Neural crest cell (in vitro differentiated cells): ENCODE results near the gene CES2. TPM values are rescaled to one million over a fixed set of nuclear protein-coding genes. Genes with fewer than 3 reads are reported as not detected.

Experiments
- DNase-seq: peaks from one replicate; pipeline ENCODE4 v3.0.0; 2021; ENCODE audit warnings: low read depth, mixed read lengths, low spot score
- H3K27ac Mint-ChIP-seq: one replicate; pipeline ENCODE4 v1.8.0; 2021; ENCODE audit warnings: mild to moderate bottlenecking, mixed read lengths; ENCODE audit not compliant: unreplicated experiment
- H3K27me3 Mint-ChIP-seq: 2 replicates; pipeline ENCODE4 v1.8.0; 2021; ENCODE audit warnings: low read depth, mild to moderate bottlenecking, mixed read lengths
- H3K36me3 Mint-ChIP-seq: 2 replicates; pipeline ENCODE4 v1.8.0; 2021; ENCODE audit warnings: low read depth, mild to moderate bottlenecking, mixed read lengths
- H3K4me1 Mint-ChIP-seq: 2 replicates; pipeline ENCODE4 v1.8.0; 2021; ENCODE audit warnings: mixed read lengths
- H3K4me3 Mint-ChIP-seq: one replicate; pipeline ENCODE4 v1.8.0; 2021; ENCODE audit warnings: mild to moderate bottlenecking, mixed read lengths
- H3K9me3 Mint-ChIP-seq: 2 replicates; pipeline ENCODE4 v1.8.0; 2021; ENCODE audit warnings: mixed read lengths
- total RNA-seq: library from RNA; stranded (reverse); gene quantifications from 2 replicates; pipeline ENCODE4 v1.2.1, GENCODE V29; 2021
- TF ChIP-seq, protein P1 (sequence below): fragments of 200-600 bp; sonication (generic); conservative IDR thresholded peaks from 2 replicates; pipeline ENCODE4 v1.5.0; 2021; ENCODE audit warnings: antibody characterized with exemption, mild to moderate bottlenecking

The CES2 gene
- total RNA-seq, 1 donor from 2014 or later = 52.5 TPM

DNA sequence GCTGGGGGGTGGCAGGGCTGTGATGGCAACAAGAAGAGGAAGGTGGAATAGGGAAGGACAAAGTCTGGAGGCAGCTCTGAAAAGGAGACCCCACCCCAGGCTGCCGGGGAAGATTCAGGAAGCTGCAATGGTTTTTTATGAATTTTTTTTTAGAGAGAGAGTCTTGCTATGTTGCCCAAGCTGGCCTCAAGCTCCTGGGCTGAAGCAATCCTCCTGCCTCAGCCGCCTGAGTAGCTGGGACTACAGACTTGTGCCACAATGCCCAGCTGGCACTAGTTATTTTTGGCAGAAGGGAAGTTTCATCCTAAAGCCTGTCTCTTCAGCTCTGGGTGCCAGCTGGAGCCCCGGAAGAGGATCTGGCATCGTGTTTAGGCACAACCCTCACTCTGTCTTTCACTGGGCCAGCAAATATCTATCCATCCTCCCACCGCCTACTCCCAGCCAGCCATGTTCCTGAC is 24.4 kb downstream of the CES2 start:
- Mint-ChIP-seq H3K4me1 (peaks cover 5% of the 10 kb centered on the region), H3K27me3 (peaks cover 31% of the 10 kb centered on the region), H3K36me3 (no peaks in the 10 kb centered on the region), H3K9me3 (no peaks in the 10 kb centered on the region), H3K27ac (no peak overlapping the region), H3K4me3 (no peak overlapping the region)
- TF ChIP-seq, protein P1, sequence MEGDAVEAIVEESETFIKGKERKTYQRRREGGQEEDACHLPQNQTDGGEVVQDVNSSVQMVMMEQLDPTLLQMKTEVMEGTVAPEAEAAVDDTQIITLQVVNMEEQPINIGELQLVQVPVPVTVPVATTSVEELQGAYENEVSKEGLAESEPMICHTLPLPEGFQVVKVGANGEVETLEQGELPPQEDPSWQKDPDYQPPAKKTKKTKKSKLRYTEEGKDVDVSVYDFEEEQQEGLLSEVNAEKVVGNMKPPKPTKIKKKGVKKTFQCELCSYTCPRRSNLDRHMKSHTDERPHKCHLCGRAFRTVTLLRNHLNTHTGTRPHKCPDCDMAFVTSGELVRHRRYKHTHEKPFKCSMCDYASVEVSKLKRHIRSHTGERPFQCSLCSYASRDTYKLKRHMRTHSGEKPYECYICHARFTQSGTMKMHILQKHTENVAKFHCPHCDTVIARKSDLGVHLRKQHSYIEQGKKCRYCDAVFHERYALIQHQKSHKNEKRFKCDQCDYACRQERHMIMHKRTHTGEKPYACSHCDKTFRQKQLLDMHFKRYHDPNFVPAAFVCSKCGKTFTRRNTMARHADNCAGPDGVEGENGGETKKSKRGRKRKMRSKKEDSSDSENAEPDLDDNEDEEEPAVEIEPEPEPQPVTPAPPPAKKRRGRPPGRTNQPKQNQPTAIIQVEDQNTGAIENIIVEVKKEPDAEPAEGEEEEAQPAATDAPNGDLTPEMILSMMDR = no peak
- no peak for DNase-seq

GRCh38 chr16:66960270-66960669 is 25.0 kb downstream of the CES2 start:
- TF ChIP-seq, protein P1 = no peak
- Mint-ChIP-seq H3K36me3 (no peaks in the 10 kb centered on the region), H3K4me1 (peaks cover 5% of the 10 kb centered on the region), H3K9me3 (no peaks in the 10 kb centered on the region), H3K27me3 (peaks cover 32% of the 10 kb centered on the region), H3K27ac (no peak overlapping the region), H3K4me3 (no peak overlapping the region)
- no peak for DNase-seq

- H3K27me3 Mint-ChIP-seq = peaks cover 27% of the 10 kb centered on the region
- H3K36me3 Mint-ChIP-seq = no peaks in the 10 kb centered on the region
- peaks cover 5% of the 10 kb centered on the region for H3K4me1 Mint-ChIP-seq
- DNase-seq = peak; percentile 73
- peak within 1 kb of the TSS; percentile 4 for H3K4me3 Mint-ChIP-seq
- TF ChIP-seq, protein P1 = peak; percentile 81
- no peak within 1 kb of the TSS for H3K27ac Mint-ChIP-seq
- H3K9me3 Mint-ChIP-seq = no peaks in the 10 kb centered on the region
Measured at GRCh38 chr16:66961065-66961744, 25.9 kb downstream of the CES2 start, which contains the start of gene CES3. Gene CES3, plus strand, starts transcription at chr16:66961266. Its CDS starts 42 bp downstream, at chr16:66961308.

- Mint-ChIP-seq H3K36me3 (no peaks in the 10 kb centered on the region), H3K9me3 (no peaks in the 10 kb centered on the region), H3K27ac (no peak overlapping the region), H3K4me3 (no peak overlapping the region), H3K4me1 (peaks cover 5% of the 10 kb centered on the region), H3K27me3 (peaks cover 30% of the 10 kb centered on the region)
- TF ChIP-seq, protein P1 = no peak
- DNase-seq = no peak
Measured at GRCh38 chr16:66961914-66962313, 26.6 kb downstream of the CES2 start.

GRCh38 chr16:66964049-66964448 is 28.7 kb downstream of the CES2 start:
- TF ChIP-seq, protein P1 = no peak
- H3K9me3 Mint-ChIP-seq = no peaks in the 10 kb centered on the region
- H3K4me3 Mint-ChIP-seq = no peak overlapping the region
- peaks cover 5% of the 10 kb centered on the region for H3K4me1 Mint-ChIP-seq
- peaks cover 13% of the 10 kb centered on the region for H3K27me3 Mint-ChIP-seq
- H3K27ac Mint-ChIP-seq = no peak overlapping the region
- DNase-seq = no peak
- no peaks in the 10 kb centered on the region for H3K36me3 Mint-ChIP-seq
